LNCAP (cell line): ENCODE measurements around the gene LCLAT1.

Experiments
- CTCF ChIP-seq: fragments of 450-650 bp; IDR thresholded peaks from 2 replicates; pipeline ENCODE4 v1.5.1; 2017; ENCODE audit warnings: mild to moderate bottlenecking

LCLAT1 gene

GRCh38 chr2:30689496-30690125 is 242.6 kb downstream of the LCLAT1 start:
- no peak for TF ChIP-seq CTCF

GRCh38 chr2:30690126-30690561 is 243.1 kb downstream of the LCLAT1 start:
- no peak for TF ChIP-seq CTCF

GRCh38 chr2:30691091-30691947 is 244.3 kb downstream of the LCLAT1 start:
- no peak for TF ChIP-seq CTCF

GRCh38 chr2:30691948-30692828 is 245.1 kb downstream of the LCLAT1 start:
- TF ChIP-seq CTCF = peak; percentile 36; the same call in 1 of the 2 replicates

GRCh38 chr2:30692829-30693275 is 245.8 kb downstream of the LCLAT1 start:
- TF ChIP-seq CTCF = no peak
